ENCODE data around the gene FNIP1.

DNA sequence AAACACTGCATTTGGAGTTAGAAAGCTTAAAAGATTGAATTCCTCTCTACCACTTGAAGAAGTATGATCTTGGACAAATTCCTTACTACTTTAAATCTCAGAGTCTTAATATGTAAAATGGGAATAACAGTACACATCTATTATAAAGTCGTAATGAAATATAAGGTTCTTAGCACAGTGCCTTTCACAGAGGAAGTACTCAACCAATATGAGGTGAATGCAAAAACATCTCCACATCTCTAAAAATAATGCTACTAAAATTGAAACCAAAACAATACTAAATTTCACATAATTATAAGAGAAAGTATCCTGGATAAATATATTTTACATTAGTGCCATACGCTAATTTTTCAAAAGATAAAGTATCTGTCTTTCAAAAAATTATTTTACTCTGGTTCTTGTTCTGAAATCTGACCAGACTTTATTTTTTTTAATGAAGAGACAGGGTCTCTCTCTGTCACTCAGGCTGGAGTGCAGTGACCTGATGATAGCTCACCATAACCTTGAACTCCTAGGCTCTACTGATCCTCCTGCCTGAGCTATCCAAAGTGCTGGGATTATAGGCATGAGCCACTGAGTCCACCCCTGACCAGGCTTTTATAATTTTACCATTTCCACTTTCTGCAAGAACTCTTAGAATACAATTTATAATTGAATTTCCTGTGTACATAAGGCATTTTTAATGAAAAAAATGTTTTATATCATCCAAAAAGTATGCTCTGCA, 21.3 kb upstream of the FNIP1 start:
- no peak for TF ChIP-seq CTCF (IDR thresholded peaks at IDR 0.05 in 8 of 11, conservative IDR thresholded peaks at IDR 0.05 in 3 of 11)
- TF ChIP-seq POLR2A (IDR thresholded peaks at IDR 0.05) = no peak
- TF ChIP-seq POLR2AphosphoS5 (IDR thresholded peaks at IDR 0.05) = no peak

Data from spleen (tissue), 7 donors.